Activated T-helper 17 cell treated with anti-CD3 and anti-CD28 coated beads, Interleukin-2, amount 50 U/mL, for 72 hours (primary cell): ENCODE results near the gene NFIB. TPM values are rescaled to one million over a fixed set of nuclear protein-coding genes. Genes with fewer than 3 reads are reported as not detected.

Source experiments
- ATAC-seq: fragments of 150-1000 bp; cut with Tn5 transposase; replicated peaks from 2 replicates; pipeline ENCODE4 v1.10.0; 2021; ENCODE audit warnings: mild to moderate bottlenecking, moderate library complexity
- H3K27ac Mint-ChIP-seq: one replicate; pipeline ENCODE4 v1.8.0; 2022; ENCODE audit warnings: mixed read lengths
- H3K27me3 Mint-ChIP-seq: one replicate; pipeline ENCODE4 v1.8.0; 2022; ENCODE audit warnings: mixed read lengths
- H3K36me3 Mint-ChIP-seq: one replicate; pipeline ENCODE4 v1.8.0; 2022; ENCODE audit warnings: low read depth, mild to moderate bottlenecking, mixed read lengths
- H3K4me1 Mint-ChIP-seq: one replicate; pipeline ENCODE4 v1.8.0; 2022; ENCODE audit warnings: mixed read lengths
- H3K4me3 Mint-ChIP-seq: one replicate; pipeline ENCODE4 v1.8.0; 2022; ENCODE audit warnings: mild to moderate bottlenecking, mixed read lengths
- H3K9me3 Mint-ChIP-seq: one replicate; pipeline ENCODE4 v1.8.0; 2022; ENCODE audit warnings: mixed read lengths
- total RNA-seq, 2 donors: library from RNA; stranded (reverse); gene quantifications; one replicate each; pipeline ENCODE4 v1.2.3, GENCODE V29; 2022

NFIB gene
- total RNA-seq, 2 donors from 2014 or later = 0.15 TPM; not detected in 1

GRCh38 chr9:14272927-14273528 is 40.9 kb downstream of the NFIB start:
- Mint-ChIP-seq H3K27me3 (peaks cover 31% of the 10 kb centered on the region), H3K4me1 (no peaks in the 10 kb centered on the region), H3K36me3 (no peaks in the 10 kb centered on the region), H3K4me3 (no peak overlapping the region), H3K27ac (no peak overlapping the region), H3K9me3 (peaks cover 3% of the 10 kb centered on the region)
- ATAC-seq = no peak

DNA sequence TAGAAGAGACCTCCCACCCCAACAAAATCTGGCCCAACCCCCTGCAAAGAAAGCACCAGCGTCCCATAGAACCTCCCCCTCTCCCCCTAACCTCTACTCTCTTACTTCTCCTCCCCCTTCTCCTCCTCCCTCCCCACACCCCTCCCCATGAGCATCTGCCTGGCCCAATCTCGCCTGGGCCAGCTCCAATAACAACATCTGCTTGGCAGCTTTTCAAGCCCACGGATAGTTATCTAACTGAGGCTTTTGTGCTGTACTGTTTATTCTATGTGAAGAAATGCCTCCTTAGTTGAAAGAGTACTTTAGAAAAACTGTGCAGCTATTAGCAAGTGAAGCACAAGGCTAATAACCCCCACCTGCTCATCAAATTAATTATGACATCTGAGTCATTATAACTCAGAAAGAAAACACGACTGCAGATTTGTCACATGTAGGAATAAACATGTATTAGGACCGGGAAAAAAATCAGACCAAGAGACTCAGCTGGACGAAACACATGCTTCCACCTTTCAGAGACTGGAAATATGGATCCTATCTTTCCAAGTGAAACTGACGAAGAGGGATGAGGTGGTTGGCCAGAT is 42.8 kb downstream of the NFIB start:
- Mint-ChIP-seq H3K4me1 (no peaks in the 10 kb centered on the region), H3K27me3 (peaks cover 37% of the 10 kb centered on the region), H3K4me3 (no peak overlapping the region), H3K36me3 (no peaks in the 10 kb centered on the region), H3K9me3 (peaks cover 3% of the 10 kb centered on the region), H3K27ac (no peak overlapping the region)
- ATAC-seq = no peak

- peaks cover 39% of the 10 kb centered on the region for H3K27me3 Mint-ChIP-seq
- no peak overlapping the region for H3K27ac Mint-ChIP-seq
- no peak overlapping the region for H3K4me3 Mint-ChIP-seq
- ATAC-seq = no peak
- H3K9me3 Mint-ChIP-seq = peaks cover 3% of the 10 kb centered on the region
- no peaks in the 10 kb centered on the region for H3K4me1 Mint-ChIP-seq
- no peaks in the 10 kb centered on the region for H3K36me3 Mint-ChIP-seq
Observed at GRCh38 chr9:14270358-14271092, 43.4 kb downstream of the NFIB start.

GRCh38 chr9:14269916-14270315 is 44.0 kb downstream of the NFIB start:
- H3K36me3 Mint-ChIP-seq = no peaks in the 10 kb centered on the region
- ATAC-seq = no peak
- H3K27me3 Mint-ChIP-seq = peaks cover 38% of the 10 kb centered on the region
- no peak overlapping the region for H3K4me3 Mint-ChIP-seq
- H3K9me3 Mint-ChIP-seq = peaks cover 3% of the 10 kb centered on the region
- H3K27ac Mint-ChIP-seq = no peak overlapping the region
- H3K4me1 Mint-ChIP-seq = no peaks in the 10 kb centered on the region

DNA sequence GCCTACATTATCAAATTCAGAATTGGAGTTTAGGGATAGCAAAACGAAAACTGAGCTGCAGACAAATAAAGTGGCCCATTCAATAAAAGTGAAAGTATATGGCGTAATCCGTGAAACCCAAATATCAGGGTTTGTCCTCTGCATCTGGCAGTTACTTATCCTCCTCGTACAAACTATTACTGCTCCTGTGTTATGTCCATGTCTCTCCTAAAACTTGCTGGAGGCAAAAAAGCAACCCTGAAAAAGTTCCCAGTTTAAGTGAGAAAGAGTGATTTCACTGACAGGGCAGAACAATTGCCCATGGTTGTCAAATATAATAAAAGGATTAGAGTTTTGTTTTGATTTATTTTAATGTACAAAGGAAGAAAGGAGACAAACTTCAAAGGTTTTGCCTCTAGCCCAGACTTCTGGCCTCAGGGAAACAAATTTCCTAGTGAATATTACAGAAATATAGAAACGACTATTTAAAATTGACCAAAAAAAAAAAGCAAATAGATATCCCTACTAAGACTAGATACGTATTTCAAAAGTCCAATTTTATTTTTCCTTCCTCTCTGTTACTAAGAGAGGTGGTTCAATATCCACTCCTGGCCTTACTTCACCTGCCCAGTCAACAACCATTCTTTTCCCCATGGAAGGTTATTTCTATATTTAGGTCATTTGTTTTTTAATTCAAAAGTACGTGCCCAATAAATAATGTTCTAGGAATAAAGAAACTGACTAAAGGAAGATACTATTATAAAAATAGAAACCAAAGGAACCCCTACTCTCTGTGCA is 50.0 kb downstream of the NFIB start:
- no peak for ATAC-seq
- peaks cover 3% of the 10 kb centered on the region for H3K9me3 Mint-ChIP-seq
- H3K27me3 Mint-ChIP-seq = peaks cover 18% of the 10 kb centered on the region
- no peak overlapping the region for H3K4me3 Mint-ChIP-seq
- H3K36me3 Mint-ChIP-seq = no peaks in the 10 kb centered on the region
- no peak overlapping the region for H3K27ac Mint-ChIP-seq
- H3K4me1 Mint-ChIP-seq = no peaks in the 10 kb centered on the region

- Mint-ChIP-seq H3K4me1 (no peaks in the 10 kb centered on the region), H3K27me3 (peaks cover 14% of the 10 kb centered on the region), H3K4me3 (no peak overlapping the region), H3K9me3 (no peaks in the 10 kb centered on the region), H3K27ac (no peak overlapping the region), H3K36me3 (no peaks in the 10 kb centered on the region)
- ATAC-seq = no peak
Observed at GRCh38 chr9:14262827-14263226, 51.1 kb downstream of the NFIB start.

DNA sequence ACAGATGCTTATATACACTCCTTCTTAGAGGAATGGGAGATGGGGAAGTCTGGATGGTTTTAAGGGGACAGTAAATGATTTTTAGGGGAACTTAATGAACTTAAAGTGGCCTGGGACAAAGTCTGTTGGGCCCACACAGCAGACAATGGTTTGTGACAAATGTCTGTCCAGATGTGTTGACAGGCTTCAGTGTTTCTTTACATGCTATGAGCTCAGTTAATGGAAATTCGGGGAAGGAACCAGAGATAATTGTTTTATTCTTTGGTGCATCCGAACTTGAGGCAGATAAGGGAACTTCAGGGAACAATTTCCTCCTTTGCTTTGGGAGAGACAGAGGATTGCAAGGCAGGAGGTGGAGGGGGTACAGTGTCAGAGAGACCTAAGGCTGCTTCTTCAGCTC is 52.3 kb downstream of the NFIB start:
- Mint-ChIP-seq H3K9me3 (no peaks in the 10 kb centered on the region), H3K36me3 (no peaks in the 10 kb centered on the region), H3K27ac (no peak overlapping the region), H3K4me1 (no peaks in the 10 kb centered on the region), H3K27me3 (peaks cover 11% of the 10 kb centered on the region), H3K4me3 (no peak overlapping the region)
- ATAC-seq = no peak

DNA sequence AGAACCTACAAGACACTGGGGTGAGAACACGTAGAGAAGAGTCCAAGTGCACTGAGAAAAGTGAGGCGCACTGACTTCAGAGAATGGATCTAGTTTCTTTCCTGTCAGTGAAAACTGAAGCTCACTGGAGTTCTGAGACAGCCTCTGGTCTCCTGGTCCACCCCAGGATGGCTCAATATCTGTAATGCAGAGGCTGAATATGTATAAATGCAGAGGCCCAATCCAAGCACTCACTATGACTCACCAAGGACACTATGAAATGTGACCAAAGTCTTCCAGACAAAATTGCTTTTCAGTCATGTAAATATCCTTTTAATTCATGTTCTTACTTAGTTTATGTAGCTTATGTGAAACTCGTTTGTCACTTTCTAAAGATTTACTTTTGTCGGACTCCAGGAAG is 53.8 kb downstream of the NFIB start:
- Mint-ChIP-seq H3K9me3 (no peaks in the 10 kb centered on the region), H3K4me1 (no peaks in the 10 kb centered on the region), H3K4me3 (no peak overlapping the region), H3K36me3 (no peaks in the 10 kb centered on the region), H3K27me3 (peaks cover 6% of the 10 kb centered on the region), H3K27ac (no peak overlapping the region)
- ATAC-seq = no peak

GRCh38 chr9:14258660-14259239 is 55.2 kb downstream of the NFIB start:
- Mint-ChIP-seq H3K36me3 (no peaks in the 10 kb centered on the region), H3K4me3 (no peak overlapping the region), H3K4me1 (no peaks in the 10 kb centered on the region), H3K9me3 (no peaks in the 10 kb centered on the region), H3K27ac (no peak overlapping the region), H3K27me3 (peaks cover 2% of the 10 kb centered on the region)
- no peak for ATAC-seq

DNA sequence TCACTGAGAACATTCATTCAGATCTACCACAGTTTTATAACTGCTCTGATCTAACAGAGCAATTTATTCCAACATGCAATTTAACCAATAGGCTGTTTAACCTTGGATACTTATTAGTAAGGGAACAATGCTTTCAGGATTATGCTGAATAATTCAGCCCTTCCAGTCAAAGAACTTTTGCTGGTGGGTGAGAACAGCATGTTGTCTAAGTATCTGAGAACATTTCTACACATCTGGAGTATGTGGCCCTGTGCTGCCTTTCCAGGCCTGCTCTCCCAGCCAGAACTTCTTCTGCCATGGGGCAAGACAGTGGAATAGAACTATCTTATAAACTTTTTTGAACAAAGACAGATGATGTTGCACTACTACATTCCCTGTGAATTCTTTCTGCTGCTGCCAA is 55.8 kb downstream of the NFIB start:
- H3K4me1 Mint-ChIP-seq = no peaks in the 10 kb centered on the region

DNA sequence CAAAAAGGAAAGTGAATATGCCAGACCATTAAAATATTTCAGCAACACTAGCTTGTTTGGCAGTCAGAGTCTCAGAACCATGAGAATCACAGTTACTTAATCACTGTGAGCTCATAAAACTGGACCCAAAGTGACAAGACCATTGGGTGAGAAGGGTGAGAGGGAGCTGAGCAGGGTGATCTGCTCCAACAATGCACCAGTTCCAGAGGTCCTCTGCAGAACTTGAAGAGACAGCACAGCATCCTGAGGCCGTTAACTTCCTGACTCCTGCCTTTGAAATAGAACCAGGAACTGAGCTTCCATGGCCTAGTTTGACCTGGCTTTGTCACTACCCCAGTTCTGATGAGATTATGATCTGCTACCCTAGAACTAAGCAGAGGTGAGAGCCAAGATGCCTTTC is 57.4 kb downstream of the NFIB start:
- Mint-ChIP-seq H3K27ac (no peak overlapping the region), H3K9me3 (no peaks in the 10 kb centered on the region), H3K4me3 (no peak overlapping the region), H3K27me3 (peaks cover 4% of the 10 kb centered on the region), H3K4me1 (no peaks in the 10 kb centered on the region), H3K36me3 (no peaks in the 10 kb centered on the region)
- no peak for ATAC-seq

More for the DNA sequence above, 55.8 kb downstream of the NFIB start:
- H3K4me3 Mint-ChIP-seq = no peak overlapping the region
- no peaks in the 10 kb centered on the region for H3K9me3 Mint-ChIP-seq
- no peak overlapping the region for H3K27ac Mint-ChIP-seq
- ATAC-seq = no peak
- peaks cover 2% of the 10 kb centered on the region for H3K27me3 Mint-ChIP-seq
- H3K36me3 Mint-ChIP-seq = no peaks in the 10 kb centered on the region

DNA sequence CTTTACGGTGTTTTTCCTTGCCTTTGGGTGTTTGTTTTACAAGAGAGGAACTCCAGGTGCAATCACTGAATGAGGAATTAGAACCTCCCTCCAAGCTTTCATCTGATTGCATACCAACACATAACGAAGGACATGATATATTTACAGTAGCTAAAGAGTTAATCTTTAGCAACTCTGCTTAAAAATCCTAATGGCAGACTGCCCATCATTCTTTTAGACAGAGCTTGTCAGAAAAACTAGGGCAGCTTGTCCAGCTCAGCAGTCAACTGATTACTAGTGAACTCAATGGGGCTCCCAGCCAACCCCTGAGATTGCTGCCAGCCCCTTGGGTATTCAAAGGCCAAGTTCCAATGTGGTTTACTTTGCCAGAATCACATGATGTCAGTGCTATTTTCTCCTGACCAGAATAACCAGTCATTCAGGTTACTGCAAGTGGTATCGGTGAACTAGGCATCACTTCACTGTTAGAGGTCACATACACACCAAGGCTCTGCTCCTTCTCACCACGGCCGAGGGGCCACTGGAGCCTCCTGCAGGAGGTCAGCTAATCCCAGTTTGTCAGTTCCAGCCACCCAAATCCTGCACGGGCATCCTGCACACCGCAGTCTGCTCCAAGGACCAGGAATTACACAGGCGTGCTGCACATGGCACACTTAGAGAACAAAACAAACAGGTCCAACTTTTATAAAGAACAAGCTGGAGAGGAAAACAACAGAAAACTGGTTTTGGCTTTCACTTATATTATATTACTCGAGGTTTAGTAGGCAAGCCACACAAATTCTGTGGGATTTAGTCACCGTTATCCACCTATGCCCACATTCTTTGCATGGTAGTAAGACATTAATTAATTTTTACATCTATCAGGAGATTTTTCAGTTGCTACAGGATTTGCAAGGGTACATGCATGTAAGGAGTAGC is 62.5 kb downstream of the NFIB start:
- H3K4me3 Mint-ChIP-seq = no peak overlapping the region
- no peaks in the 10 kb centered on the region for H3K9me3 Mint-ChIP-seq
- H3K36me3 Mint-ChIP-seq = no peaks in the 10 kb centered on the region
- H3K27me3 Mint-ChIP-seq = peaks cover 9% of the 10 kb centered on the region
- no peak overlapping the region for H3K27ac Mint-ChIP-seq
- H3K4me1 Mint-ChIP-seq = no peaks in the 10 kb centered on the region
- ATAC-seq = no peak

- H3K27me3 Mint-ChIP-seq = peaks cover 13% of the 10 kb centered on the region
- no peaks in the 10 kb centered on the region for H3K4me1 Mint-ChIP-seq
- no peaks in the 10 kb centered on the region for H3K36me3 Mint-ChIP-seq
- no peak overlapping the region for H3K4me3 Mint-ChIP-seq
- no peak overlapping the region for H3K27ac Mint-ChIP-seq
- ATAC-seq = no peak
- no peaks in the 10 kb centered on the region for H3K9me3 Mint-ChIP-seq
Observed at GRCh38 chr9:14250794-14251153, 63.2 kb downstream of the NFIB start.

DNA sequence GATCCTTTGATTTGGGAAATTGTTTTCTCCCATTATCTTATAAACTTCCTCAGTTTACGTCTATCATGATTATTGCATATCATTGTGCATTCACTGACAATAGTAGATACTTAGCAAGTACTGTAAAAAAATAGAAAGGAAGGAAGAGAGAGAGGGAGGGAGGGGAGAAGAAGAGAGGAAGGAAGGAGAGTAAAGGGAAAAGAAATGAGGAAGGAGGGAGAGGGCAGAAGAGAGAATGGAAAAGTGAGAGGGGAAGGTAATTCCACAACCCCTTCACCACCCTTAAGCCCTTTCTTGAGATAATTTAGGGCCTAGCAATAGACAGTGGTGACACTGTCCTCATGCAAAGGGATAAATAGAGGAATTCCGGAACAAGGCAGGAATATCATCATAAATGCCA is 64.4 kb downstream of the NFIB start:
- Mint-ChIP-seq H3K36me3 (no peaks in the 10 kb centered on the region), H3K27ac (no peak overlapping the region), H3K27me3 (peaks cover 13% of the 10 kb centered on the region), H3K4me1 (no peaks in the 10 kb centered on the region), H3K4me3 (no peak overlapping the region), H3K9me3 (no peaks in the 10 kb centered on the region)
- no peak for ATAC-seq
